ENCODE measurements around the gene MOG. TPM values are rescaled to one million over a fixed set of nuclear protein-coding genes. Genes with fewer than 3 reads are reported as not detected.

Gene MOG
- total RNA-seq, 1 donor from 2014 or later: 14.7 TPM

DNA sequence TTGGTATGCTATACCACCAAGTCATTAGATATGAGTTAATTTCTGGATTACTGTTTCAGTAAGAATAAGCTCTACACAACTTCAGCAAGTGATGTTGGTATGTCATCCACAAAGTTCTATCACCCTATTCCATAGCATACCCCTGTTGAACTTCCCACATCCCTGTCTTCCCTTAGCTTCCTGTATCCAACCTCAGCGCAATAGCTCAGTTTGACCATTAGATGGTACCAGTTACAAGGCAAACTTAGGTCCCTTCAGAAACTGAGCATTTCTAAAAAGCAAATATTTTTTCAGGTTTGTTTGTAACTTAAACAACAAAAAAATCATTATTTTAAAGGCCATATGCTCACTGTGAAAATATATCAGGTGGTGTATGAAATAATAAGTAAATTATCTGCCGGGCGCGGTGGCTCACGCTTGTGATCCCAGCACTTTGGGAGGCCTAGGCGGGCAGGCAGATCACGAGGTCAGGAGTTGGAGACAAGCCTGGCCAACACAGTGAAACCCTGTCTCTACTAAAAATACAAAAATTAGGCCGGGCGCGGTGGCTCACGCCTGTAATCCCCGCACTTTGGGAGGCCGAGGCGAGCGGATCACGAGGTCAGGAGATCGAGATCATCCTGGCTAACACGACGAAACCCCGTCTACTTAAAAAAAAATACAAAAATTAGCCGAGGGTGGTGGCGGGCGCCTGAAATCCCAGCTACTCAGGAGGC is 8.8 kb upstream of the MOG start:
- Histone ChIP-seq H3K4me3 (no peak overlapping the region), H3K27me3 (ENCODE audit: low read depth) (no peaks in the 10 kb centered on the region), H3K4me1 (peaks cover 11% of the 10 kb centered on the region), H3K27ac (replicated peaks) (no peak overlapping the region), H3K36me3 (no peaks in the 10 kb centered on the region), H3K9me3 (replicated peaks) (no peaks in the 10 kb centered on the region)
- DNase-seq: no peak
- intact Hi-C loops (cut with micrococcal nuclease): no loop called here
- TF ChIP-seq, protein P1, sequence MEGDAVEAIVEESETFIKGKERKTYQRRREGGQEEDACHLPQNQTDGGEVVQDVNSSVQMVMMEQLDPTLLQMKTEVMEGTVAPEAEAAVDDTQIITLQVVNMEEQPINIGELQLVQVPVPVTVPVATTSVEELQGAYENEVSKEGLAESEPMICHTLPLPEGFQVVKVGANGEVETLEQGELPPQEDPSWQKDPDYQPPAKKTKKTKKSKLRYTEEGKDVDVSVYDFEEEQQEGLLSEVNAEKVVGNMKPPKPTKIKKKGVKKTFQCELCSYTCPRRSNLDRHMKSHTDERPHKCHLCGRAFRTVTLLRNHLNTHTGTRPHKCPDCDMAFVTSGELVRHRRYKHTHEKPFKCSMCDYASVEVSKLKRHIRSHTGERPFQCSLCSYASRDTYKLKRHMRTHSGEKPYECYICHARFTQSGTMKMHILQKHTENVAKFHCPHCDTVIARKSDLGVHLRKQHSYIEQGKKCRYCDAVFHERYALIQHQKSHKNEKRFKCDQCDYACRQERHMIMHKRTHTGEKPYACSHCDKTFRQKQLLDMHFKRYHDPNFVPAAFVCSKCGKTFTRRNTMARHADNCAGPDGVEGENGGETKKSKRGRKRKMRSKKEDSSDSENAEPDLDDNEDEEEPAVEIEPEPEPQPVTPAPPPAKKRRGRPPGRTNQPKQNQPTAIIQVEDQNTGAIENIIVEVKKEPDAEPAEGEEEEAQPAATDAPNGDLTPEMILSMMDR (IDR thresholded peaks at IDR 0.05; ENCODE audit: borderline replicate concordance): peak; percentile 66

DNA sequence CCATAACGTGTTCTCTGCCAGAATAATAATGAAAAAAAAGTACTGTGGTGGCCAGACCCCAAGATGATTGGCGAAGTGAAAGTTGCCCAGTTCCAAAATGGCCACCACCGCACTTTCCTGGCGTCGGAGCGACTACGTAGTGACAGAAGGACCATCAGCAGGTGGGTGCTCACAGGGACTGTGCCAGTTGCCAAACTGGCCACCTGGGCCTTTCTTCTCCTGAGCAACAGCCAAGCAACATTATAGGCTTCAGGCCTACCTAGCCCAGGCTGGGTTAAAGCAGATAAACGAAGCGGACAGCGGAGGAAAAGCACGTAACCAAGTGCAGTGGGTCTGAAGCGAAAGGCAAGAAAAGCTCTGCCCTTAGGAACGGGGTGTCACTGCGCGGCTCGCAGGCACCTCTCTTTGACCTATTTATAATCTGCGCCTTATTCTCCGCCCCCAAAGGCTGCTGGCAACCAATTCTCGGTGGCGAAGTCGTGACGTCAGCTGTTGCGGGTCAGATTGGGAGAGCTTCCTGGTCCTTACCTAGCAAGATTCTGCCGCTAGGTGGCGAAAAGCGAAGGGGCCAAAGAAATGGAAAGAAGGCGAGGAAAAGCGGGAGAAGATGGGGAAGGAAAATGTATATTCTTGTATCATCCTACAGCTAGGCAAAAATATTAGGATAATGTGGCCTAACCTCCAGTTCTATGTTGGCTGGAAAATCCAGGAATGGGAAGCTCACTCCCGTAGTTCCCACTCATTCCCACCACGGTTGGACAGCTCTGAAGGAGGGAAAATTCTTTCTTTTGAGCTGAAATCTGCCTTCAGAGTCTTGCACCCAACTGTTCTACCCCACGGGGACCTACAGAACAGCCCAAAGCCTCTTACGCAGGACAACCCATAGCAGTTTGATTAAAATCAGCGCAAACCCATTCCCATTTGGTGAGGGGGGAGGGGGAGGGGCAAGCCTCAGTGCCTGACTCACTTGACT is 6.9 kb upstream of the MOG start:
- no peaks in the 10 kb centered on the region for H3K9me3 ChIP-seq (replicated peaks)
- peak overlapping the region; percentile 68 for H3K4me3 ChIP-seq
- H3K36me3 ChIP-seq: no peaks in the 10 kb centered on the region
- intact Hi-C loops (cut with micrococcal nuclease): no loop called here
- TF ChIP-seq, protein P1 (IDR thresholded peaks at IDR 0.05; ENCODE audit: borderline replicate concordance): peak; percentile 94
- peak overlapping the region; percentile 94 for H3K27ac ChIP-seq (replicated peaks)
- H3K27me3 ChIP-seq (ENCODE audit: low read depth): peaks cover 3% of the 10 kb centered on the region
- peaks cover 23% of the 10 kb centered on the region for H3K4me1 ChIP-seq
- DNase-seq: peak; percentile 97

DNA sequence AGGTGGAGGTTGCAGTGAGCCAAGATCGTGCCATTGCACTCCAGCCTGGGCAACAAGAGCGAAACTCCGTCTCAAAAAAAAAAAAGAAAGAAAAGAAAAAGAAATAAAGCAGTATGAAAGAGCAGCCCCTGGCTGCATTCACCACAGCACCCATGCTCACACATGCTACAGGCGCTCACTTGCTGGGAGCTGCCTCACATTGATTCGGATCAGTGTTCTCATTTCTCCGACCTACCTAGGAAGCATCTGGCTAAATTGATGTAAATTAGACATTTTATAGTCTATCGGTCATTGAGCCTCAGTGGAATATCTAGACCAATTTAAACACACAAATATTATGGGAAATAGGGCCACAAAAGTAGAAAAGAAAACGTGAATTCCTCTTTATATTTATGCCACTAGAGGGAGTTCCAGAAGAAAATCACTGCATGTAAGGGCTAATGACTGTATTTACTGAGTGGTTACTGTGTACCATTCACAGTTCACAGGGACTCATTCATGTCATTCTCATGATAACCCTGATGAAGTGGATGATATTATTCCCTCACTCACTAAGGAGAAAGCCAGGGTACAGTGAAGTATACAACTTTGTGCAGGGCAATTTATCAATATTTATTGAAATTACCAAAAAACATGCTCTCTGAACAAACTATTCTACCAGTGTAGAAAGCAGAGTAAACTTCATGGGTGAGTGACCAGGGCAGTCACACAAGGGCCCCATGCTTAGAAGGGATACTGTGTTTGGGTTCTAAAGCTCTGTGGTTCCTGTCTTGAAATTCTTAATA is 5.3 kb upstream of the MOG start:
- Histone ChIP-seq H3K9me3 (replicated peaks) (no peaks in the 10 kb centered on the region), H3K27me3 (ENCODE audit: low read depth) (peaks cover 5% of the 10 kb centered on the region), H3K27ac (replicated peaks) (no peak overlapping the region), H3K4me1 (peaks cover 39% of the 10 kb centered on the region), H3K36me3 (no peaks in the 10 kb centered on the region), H3K4me3 (no peak overlapping the region)
- no peak for DNase-seq
- intact Hi-C loops (cut with micrococcal nuclease): no loop called here
- TF ChIP-seq, protein P1 (IDR thresholded peaks at IDR 0.05; ENCODE audit: borderline replicate concordance): peak; percentile 76

DNA sequence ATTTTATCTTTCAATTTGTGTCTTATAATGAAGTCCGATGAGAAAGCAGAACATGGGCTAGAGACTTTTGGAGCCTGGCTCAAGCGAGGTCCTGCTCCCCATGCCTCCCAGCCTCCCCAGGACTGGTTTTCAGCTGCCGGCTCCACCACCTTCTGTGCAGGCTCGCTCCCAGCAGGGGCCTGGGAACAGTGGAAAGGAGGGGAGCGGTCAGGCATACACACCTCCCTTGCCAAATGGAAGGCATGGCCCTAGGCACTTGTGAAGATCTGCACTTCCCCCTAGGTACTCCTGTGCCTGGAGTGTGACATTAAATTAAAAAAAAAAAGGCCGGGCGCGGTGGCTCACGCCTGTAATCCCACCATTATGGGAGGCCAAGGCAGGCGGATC is 4.7 kb upstream of the MOG start:
- Histone ChIP-seq H3K36me3 (no peaks in the 10 kb centered on the region), H3K9me3 (replicated peaks) (no peaks in the 10 kb centered on the region), H3K4me1 (peaks cover 44% of the 10 kb centered on the region), H3K27me3 (ENCODE audit: low read depth) (peaks cover 5% of the 10 kb centered on the region), H3K4me3 (no peak overlapping the region), H3K27ac (replicated peaks) (no peak overlapping the region)
- no peak for DNase-seq
- TF ChIP-seq, protein P1 (IDR thresholded peaks at IDR 0.05; ENCODE audit: borderline replicate concordance): no peak
- intact Hi-C loops (cut with micrococcal nuclease): no loop called here

DNA sequence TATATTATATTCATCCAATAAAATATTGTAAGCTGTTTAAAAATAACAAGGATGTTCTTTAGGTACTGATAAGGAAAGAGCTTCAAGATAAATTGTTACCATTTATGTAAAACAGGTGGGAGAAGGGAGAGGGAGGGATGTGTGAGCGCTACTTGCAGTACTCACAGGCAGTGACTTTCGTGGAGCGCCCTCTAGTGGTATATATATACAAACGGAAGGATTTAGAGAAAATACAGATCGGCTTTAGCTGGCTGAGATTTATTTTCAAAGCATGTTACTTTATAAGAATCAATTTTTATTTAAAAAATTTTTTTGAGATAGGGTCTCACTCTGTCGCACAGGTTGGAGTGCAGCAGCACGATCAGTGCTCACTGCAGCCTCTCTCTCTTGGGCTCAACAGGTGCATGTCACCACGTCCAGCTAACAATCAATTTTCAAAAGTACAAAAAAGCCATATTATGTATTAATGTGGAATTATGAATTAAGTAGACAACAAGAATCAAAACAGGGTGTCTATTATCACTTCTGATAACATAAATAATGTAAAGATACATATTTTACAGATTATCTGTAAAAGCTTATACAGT is 3.3 kb upstream of the MOG start:
- H3K27ac ChIP-seq (replicated peaks): peak overlapping the region; percentile 89

More for the DNA sequence above, 3.3 kb upstream of the MOG start:
- Histone ChIP-seq H3K9me3 (replicated peaks) (no peaks in the 10 kb centered on the region), H3K4me3 (no peak overlapping the region), H3K36me3 (no peaks in the 10 kb centered on the region), H3K4me1 (peaks cover 44% of the 10 kb centered on the region), H3K27me3 (ENCODE audit: low read depth) (peaks cover 11% of the 10 kb centered on the region)
- TF ChIP-seq, protein P1 (IDR thresholded peaks at IDR 0.05; ENCODE audit: borderline replicate concordance): peak; percentile 87
- intact Hi-C loops (cut with micrococcal nuclease): no loop called here
- DNase-seq: no peak

Data from left ventricle myocardium inferior (tissue), 1 donor.